A549 (cell line): Measurements from ENCODE around the gene ADCY6. TPM values are rescaled to one million over a fixed set of nuclear protein-coding genes. Genes with fewer than 3 reads are reported as not detected.

Experiments used
- ATAC-seq, 2 experiments: fragments of 200-7000 bp in 1 of 2; fragments of >200 bp in 1 of 2; cut with Nextera tagmentation in 1 of 2; cut with Tn5 transposase in 1 of 2; 3 replicates each; pipeline versions ENCODE4 v1.8.0 to v1.9.1; 2018 to 2020; ENCODE audit warnings: mild to moderate bottlenecking in 1 of 2, moderate library complexity in 1 of 2
- CTCF ChIA-PET: fragments of 300-600 bp; sonication (Branson Sonifier 250); formaldehyde crosslinking; extraction: SDS; loops from one replicate; lab custom pipeline; 2021; ENCODE audit warnings: antibody characterized with exemption, inconsistent platforms; lab: Yijun Ruan, JAX
- POLR2A ChIA-PET: fragments of 350-600 bp; formaldehyde crosslinking; extraction: SDS; loops from one replicate; lab custom pipeline; 2021; ENCODE audit warnings: antibody characterized with exemption, inconsistent platforms; lab: Yijun Ruan, JAX
- DNase-seq, 2 experiments: peaks; one replicate each; pipeline versions ENCODE4 v3.0.0 to v3.0.0-alpha.2; 2011 to 2016; ENCODE audit warnings: low read depth in 1 of 2, low spot score in 1 of 2
- FAIRE-seq: peaks from 2 replicates; lab custom pipeline; 2011; peaks lifted over from hg19 to GRCh38; lab: Jason Lieb, UNC
- H3K27ac ChIP-seq, 2 experiments: fragments of >200 bp; sonication (Bioruptor Twin); formaldehyde crosslinking; 3 replicates each; pipeline ENCODE4 v1.5.1; 2016 to 2017
- H3K4me1 ChIP-seq: fragments of >200 bp; sonication (Bioruptor Twin); formaldehyde crosslinking; 3 replicates; pipeline ENCODE4 v1.6.1; 2016
- H3K4me2 ChIP-seq: fragments of >200 bp; sonication (Bioruptor Twin); formaldehyde crosslinking; 3 replicates; pipeline ENCODE4 v1.6.1; 2016
- H3K4me3 ChIP-seq: fragments of >200 bp; sonication (Bioruptor Twin); formaldehyde crosslinking; 3 replicates; pipeline ENCODE4 v1.5.1; 2016
- H3K9me3 ChIP-seq: fragments of >200 bp; sonication (Bioruptor Twin); formaldehyde crosslinking; 3 replicates; pipeline ENCODE4 v1.6.1; 2016
- BHLHE40 ChIP-seq: IDR thresholded peaks from 2 replicates; pipeline ENCODE4 v1.6.1; 2012; ENCODE audit warnings: low read depth, low read length, inconsistent platforms
- FOXS1 ChIP-seq: fragments of 250-450 bp; sonication (Bioruptor Pico); IDR thresholded peaks from 2 replicates; pipeline ENCODE4 v1.5.0; 2020; ENCODE audit warnings: mild to moderate bottlenecking, moderate library complexity
- GATA3 ChIP-seq: IDR thresholded peaks from 2 replicates; pipeline ENCODE4 v1.6.1; 2012; ENCODE audit warnings: borderline replicate concordance
- HEYL ChIP-seq: fragments of 250-450 bp; sonication (Bioruptor Pico); IDR thresholded peaks from 2 replicates; pipeline ENCODE4 v1.8.0; 2021; ENCODE audit warnings: mild to moderate bottlenecking, moderate library complexity
- HOXB5 ChIP-seq: fragments of 250-450 bp; sonication (Bioruptor Pico); IDR thresholded peaks from 2 replicates; pipeline ENCODE4 v1.5.0; 2020; ENCODE audit warnings: mild to moderate bottlenecking, moderate library complexity
- JUN ChIP-seq, 2 experiments: fragments of >200 bp; sonication (Bioruptor Twin); formaldehyde crosslinking; IDR thresholded peaks; 2 replicates in 1 of 2; 3 replicates in 1 of 2; pipeline ENCODE4 v1.6.1; 2016 to 2017
- MYC ChIP-seq: IDR thresholded peaks from 2 replicates; pipeline ENCODE4 v1.6.1; 2012; ENCODE audit warnings: mild to moderate bottlenecking, inconsistent platforms, low read length, improper control_type of control experiment, borderline replicate concordance
- NFE2L2 ChIP-seq: fragments of 150-350 bp; conservative IDR thresholded peaks from 2 replicates; pipeline ENCODE4 v1.6.1; 2014; ENCODE audit warnings: low read length
- TP53 ChIP-seq: fragments of 250-450 bp; sonication (Bioruptor Pico); IDR thresholded peaks from 2 replicates; pipeline ENCODE4 v1.5.0; 2021; ENCODE audit warnings: mild to moderate bottlenecking, moderate library complexity
- ZC3H11A ChIP-seq: fragments of 450-650 bp; IDR thresholded peaks from 2 replicates; pipeline ENCODE4 v1.6.1; 2014; ENCODE audit warnings: antibody characterized with exemption, mild to moderate bottlenecking
- WGBS: methylation state at CpG from one replicate; pipeline ENCODE4 v1.1.6; 2017; ENCODE audit errors: missing lambda C conversion rate; 5-methylcytosine and 5-hydroxymethylcytosine counted together
- polyA plus RNA-seq, 4 experiments: library from polyadenylated mRNA; depleted of rRNA in 3 of 4; stranded (reverse); fragments of >200 nt; fragmentation: RNase III in 1 of 4; extraction: RNeasy Plus Mini Kit Qiagen cat#74134 plus additional on column Dnase treatment in 1 of 4; gene quantifications; 2 replicates in 3 of 4; 3 replicates in 1 of 4; pipeline ENCODE4 v1.2.3, GENCODE V29; 2011 to 2017
- TF ChIP-seq, protein P1 (sequence below): fragments of >200 bp; sonication (Bioruptor Twin); formaldehyde crosslinking; IDR thresholded peaks from 3 replicates; pipeline ENCODE4 v1.5.1; 2016
- TF ChIP-seq, protein P2 (sequence below): fragments of >200 bp; sonication (Bioruptor Twin); formaldehyde crosslinking; IDR thresholded peaks from 2 replicates; pipeline ENCODE4 v1.6.1; 2016
- TF ChIP-seq, protein P3 (sequence below): fragments of 250-450 bp; sonication (Bioruptor Pico); IDR thresholded peaks from 2 replicates; pipeline ENCODE4 v1.5.0; 2020; ENCODE audit warnings: low read depth, mild to moderate bottlenecking, moderate library complexity
- TF ChIP-seq, protein P4 (sequence below): fragments of 450-650 bp; IDR thresholded peaks from 2 replicates; pipeline ENCODE4 v1.6.1; 2014; ENCODE audit warnings: antibody characterized with exemption
- TF ChIP-seq, protein P5 (sequence below): IDR thresholded peaks from 2 replicates; pipeline ENCODE4 v1.6.1; 2012; ENCODE audit warnings: low read depth, borderline replicate concordance
- TF ChIP-seq, protein P6 (sequence below): fragments of 200-600 bp; sonication (generic); IDR thresholded peaks from 2 replicates; pipeline ENCODE4 v1.6.1; 2016; ENCODE audit warnings: antibody characterized with exemption, mild to moderate bottlenecking, moderate library complexity

The ADCY6 gene
- polyA plus RNA-seq, 2 of the 4 experiments (the other 2 are of a cell fraction), result 16.3 to 20.8 TPM

DNA sequence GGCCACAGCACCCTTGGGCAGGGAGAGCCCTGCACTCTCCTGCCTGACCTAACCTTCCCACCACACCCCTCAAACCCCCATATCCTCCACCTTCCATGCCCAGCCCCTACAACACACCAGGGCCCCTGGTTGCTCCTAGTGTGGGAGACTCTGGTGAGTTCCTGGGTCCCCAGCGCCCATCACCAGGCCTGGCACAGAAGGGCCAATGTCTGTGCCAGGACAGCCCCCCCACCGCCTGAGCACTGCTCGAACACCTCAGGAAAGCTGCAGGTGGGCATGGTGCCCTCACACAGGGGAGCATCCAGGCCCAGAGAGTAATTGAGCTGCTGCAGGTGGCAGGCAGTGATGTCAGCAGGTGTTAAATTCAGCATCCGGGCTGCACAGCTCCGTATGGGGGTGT is 15.2 kb downstream of the ADCY6 start (continued):
- TF ChIP-seq, protein P1, sequence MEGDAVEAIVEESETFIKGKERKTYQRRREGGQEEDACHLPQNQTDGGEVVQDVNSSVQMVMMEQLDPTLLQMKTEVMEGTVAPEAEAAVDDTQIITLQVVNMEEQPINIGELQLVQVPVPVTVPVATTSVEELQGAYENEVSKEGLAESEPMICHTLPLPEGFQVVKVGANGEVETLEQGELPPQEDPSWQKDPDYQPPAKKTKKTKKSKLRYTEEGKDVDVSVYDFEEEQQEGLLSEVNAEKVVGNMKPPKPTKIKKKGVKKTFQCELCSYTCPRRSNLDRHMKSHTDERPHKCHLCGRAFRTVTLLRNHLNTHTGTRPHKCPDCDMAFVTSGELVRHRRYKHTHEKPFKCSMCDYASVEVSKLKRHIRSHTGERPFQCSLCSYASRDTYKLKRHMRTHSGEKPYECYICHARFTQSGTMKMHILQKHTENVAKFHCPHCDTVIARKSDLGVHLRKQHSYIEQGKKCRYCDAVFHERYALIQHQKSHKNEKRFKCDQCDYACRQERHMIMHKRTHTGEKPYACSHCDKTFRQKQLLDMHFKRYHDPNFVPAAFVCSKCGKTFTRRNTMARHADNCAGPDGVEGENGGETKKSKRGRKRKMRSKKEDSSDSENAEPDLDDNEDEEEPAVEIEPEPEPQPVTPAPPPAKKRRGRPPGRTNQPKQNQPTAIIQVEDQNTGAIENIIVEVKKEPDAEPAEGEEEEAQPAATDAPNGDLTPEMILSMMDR, result no peak
- TF ChIP-seq GATA3 (no peak), BHLHE40 (no peak)

DNA sequence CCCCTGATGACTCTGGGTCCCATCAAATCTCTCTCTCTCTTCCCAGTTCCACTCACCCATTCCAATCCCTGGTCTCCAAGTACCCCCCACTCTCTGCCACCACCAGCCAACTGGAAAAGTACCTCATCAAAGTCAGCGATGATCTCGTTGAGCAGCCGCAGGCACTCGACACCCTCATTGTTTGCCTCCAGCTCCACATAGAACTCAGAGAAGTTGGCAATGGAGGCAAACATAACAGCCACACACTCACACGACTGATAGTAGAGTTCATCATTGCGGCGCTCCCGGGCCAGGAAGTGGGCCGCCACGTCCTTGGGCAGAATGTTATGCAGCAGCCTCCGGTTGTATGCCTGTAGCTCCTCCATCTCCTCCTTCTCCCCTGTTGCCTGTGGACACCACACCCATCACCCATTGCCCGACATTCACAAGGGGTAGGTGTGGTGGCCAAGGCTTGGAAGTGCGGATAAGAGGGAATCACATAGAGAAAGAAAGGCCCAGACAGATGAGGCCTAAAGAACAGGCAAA is 17.2 kb downstream of the ADCY6 start:
- H3K4me1 ChIP-seq, result no peaks in the 10 kb centered on the region
- no peak for DNase-seq
- no peak for FAIRE-seq
- H3K27ac ChIP-seq, result no peak overlapping the region
- no peak for TF ChIP-seq HEYL (CRISPR knock-in tag)
- TF ChIP-seq ZC3H11A, result no peak
- no peak for TF ChIP-seq JUN (IDR thresholded peaks at IDR 0.05)
- TF ChIP-seq, protein P2, sequence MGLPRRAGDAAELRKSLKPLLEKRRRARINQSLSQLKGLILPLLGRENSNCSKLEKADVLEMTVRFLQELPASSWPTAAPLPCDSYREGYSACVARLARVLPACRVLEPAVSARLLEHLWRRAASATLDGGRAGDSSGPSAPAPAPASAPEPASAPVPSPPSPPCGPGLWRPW, result no peak
- TF ChIP-seq, protein P3, sequence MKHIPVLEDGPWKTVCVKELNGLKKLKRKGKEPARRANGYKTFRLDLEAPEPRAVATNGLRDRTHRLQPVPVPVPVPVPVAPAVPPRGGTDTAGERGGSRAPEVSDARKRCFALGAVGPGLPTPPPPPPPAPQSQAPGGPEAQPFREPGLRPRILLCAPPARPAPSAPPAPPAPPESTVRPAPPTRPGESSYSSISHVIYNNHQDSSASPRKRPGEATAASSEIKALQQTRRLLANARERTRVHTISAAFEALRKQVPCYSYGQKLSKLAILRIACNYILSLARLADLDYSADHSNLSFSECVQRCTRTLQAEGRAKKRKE (CRISPR knock-in tag), result no peak
- TF ChIP-seq, protein P4, sequence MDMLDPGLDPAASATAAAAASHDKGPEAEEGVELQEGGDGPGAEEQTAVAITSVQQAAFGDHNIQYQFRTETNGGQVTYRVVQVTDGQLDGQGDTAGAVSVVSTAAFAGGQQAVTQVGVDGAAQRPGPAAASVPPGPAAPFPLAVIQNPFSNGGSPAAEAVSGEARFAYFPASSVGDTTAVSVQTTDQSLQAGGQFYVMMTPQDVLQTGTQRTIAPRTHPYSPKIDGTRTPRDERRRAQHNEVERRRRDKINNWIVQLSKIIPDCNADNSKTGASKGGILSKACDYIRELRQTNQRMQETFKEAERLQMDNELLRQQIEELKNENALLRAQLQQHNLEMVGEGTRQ, result no peak
- TF ChIP-seq, protein P5, sequence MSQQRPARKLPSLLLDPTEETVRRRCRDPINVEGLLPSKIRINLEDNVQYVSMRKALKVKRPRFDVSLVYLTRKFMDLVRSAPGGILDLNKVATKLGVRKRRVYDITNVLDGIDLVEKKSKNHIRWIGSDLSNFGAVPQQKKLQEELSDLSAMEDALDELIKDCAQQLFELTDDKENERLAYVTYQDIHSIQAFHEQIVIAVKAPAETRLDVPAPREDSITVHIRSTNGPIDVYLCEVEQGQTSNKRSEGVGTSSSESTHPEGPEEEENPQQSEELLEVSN, result no peak
- TF ChIP-seq, all 56 proteins: peak for 0
- CTCF ChIA-PET, result interaction anchor here (0.7 to 4.2 kb wide), 4 partner anchors 8 to 43 kb away, joined by 3 to 21 read pairs (median 6); no protein-coding TSS in a partner anchor
- 98% methylated on average over 13 of the region's 13 CpGs for WGBS
- Histone ChIP-seq H3K4me2 (no peak overlapping the region), H3K9me3 (no peaks in the 10 kb centered on the region), H3K4me3 (no peak overlapping the region)
- no peak for ATAC-seq
- POLR2A ChIA-PET, result no interaction called here

DNA sequence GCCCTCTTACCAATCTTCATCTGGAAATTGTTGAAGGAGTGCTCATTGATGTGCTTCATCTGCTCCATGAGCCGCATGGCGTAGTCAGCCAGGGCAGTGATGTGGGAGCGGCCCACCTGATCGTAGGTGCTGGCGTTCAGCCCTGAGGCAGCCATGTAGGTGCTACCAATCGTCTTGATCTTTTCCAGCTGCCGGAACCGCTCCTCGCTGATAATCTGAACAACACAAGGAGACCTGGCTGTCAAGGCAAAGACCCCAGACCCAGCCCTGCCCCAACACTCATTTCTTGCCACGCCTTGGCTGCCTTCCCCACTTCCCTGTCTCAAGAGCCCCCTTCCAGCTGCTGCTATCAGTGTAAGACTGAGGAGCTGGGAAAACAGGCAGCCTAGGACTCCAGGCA is 18.1 kb downstream of the ADCY6 start:
- Histone ChIP-seq H3K4me3 (no peak overlapping the region), H3K4me2 (no peak overlapping the region), H3K27ac (no peak overlapping the region), H3K9me3 (no peaks in the 10 kb centered on the region), H3K4me1 (no peaks in the 10 kb centered on the region)
- FAIRE-seq, result no peak
- no peak for ATAC-seq
- ChIA-PET POLR2A (no interaction called here), CTCF (interaction anchor here (1.3 to 9.0 kb wide), 4 partner anchors 9 to 44 kb away, joined by 3 to 82 read pairs (median 14); no protein-coding TSS in a partner anchor)
- no peak for DNase-seq
- TF ChIP-seq NFE2L2 (no peak), HOXB5 (no peak), TP53 (CRISPR knock-in tag) (no peak), ZC3H11A (no peak), FOXS1 (CRISPR knock-in tag) (no peak), MYC (no peak)
- TF ChIP-seq, protein P6, sequence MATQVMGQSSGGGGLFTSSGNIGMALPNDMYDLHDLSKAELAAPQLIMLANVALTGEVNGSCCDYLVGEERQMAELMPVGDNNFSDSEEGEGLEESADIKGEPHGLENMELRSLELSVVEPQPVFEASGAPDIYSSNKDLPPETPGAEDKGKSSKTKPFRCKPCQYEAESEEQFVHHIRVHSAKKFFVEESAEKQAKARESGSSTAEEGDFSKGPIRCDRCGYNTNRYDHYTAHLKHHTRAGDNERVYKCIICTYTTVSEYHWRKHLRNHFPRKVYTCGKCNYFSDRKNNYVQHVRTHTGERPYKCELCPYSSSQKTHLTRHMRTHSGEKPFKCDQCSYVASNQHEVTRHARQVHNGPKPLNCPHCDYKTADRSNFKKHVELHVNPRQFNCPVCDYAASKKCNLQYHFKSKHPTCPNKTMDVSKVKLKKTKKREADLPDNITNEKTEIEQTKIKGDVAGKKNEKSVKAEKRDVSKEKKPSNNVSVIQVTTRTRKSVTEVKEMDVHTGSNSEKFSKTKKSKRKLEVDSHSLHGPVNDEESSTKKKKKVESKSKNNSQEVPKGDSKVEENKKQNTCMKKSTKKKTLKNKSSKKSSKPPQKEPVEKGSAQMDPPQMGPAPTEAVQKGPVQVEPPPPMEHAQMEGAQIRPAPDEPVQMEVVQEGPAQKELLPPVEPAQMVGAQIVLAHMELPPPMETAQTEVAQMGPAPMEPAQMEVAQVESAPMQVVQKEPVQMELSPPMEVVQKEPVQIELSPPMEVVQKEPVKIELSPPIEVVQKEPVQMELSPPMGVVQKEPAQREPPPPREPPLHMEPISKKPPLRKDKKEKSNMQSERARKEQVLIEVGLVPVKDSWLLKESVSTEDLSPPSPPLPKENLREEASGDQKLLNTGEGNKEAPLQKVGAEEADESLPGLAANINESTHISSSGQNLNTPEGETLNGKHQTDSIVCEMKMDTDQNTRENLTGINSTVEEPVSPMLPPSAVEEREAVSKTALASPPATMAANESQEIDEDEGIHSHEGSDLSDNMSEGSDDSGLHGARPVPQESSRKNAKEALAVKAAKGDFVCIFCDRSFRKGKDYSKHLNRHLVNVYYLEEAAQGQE, result no peak
- TF ChIP-seq, protein P2, result no peak
- TF ChIP-seq, protein P5, result no peak
- TF ChIP-seq, all 56 proteins: peak for 0
- WGBS, result 94% methylated on average over 10 of the region's 10 CpGs
